Ramos (cell line): ENCODE results near the gene COL8A1.

Experiments
- in situ Hi-C: fragments of 300-500 bp; cut with MboI; formaldehyde crosslinking; loops from one replicate; pipeline ENCODE4 v1.14.3; 2022; ENCODE audit warnings: low sequenced_read_pairs; ENCODE audit not compliant: unreplicated experiment

COL8A1 gene

DNA sequence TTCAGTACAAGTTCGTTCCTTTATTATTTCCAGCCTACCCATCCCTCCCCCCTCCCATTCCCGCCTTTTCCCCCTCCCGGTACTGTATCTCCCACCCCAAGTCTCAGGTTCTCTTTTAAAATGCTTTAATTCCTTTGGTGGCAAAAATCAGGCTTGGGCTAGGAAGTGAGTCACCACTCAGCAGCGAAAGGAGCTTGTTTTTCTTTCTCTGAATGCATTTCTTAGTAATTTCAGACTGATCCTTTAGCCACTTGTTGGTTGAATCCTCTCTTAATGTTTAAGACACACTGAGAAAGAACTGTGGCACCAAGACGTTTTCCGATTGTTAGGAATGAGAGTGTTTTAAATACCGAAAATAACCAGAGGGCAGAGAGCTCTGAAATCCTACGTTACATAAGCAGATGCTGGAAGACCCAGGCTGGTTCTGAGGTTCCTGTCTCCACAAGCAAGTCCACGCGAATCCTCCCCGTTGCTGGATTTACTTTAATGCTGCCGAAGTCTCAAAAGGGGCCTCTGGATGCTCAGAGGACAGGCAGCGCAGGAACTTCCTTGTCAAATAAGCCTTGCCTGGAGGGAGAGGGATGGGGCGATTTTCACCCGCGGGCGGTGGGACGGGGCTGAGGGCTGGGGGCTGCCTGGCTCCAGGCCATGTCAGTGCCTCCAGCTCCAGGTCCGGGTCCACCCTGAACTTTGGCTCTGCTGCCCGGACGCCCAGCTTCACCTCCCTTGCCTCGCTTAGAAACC is 854 bp upstream of the COL8A1 start:
- in situ Hi-C loops, result no loop called here

DNA sequence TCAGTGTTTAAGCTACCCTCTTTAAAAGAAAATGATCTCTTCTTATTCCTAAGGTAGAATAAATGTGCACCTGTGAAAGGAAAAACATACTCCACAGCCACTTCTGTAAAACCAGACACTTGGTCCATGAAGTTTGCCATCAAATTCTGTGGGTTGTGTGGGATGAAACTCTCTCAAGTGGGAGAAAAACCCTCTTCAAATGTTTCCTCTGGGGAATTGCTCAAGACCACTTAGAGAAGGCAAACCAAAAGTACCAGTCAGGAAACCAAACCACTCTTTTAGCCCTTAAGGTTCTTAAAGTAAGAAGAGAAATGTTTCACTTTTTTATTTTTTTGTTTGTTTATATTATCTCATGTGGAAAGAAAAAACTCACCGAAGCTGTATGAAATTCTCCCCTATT is 1.2 kb downstream of the COL8A1 start:
- in situ Hi-C loops, result no loop called here

DNA sequence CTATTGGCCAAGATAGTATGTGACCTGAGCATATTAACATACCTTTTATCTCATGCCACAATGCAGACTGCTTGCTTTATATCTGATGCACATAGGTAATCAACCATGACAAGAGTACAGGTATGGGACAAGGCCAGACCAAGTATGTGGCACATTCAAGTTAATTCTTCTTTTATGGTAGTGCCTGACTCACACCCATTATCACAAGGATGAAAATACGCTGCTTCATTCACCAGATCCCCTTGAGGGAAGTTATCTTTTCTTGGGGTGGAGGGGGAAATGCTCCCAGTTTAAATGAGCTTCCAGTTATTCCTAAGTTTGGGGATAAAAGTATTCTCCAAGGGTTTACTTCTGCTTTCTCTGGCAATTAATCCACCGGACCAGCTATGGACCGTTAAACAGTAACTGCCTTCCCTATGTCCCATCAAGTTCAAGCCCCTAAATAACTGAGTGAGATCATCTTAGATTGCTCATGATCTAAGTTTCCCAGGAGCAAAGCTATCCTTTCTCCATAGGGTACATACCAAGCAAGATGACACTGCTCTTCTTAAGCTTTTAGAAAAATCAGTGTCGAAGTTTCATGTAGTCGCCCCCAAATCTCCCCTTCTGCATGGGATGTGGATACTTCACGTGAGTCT is 1.9 kb downstream of the COL8A1 start:
- in situ Hi-C loops, result no loop called here

DNA sequence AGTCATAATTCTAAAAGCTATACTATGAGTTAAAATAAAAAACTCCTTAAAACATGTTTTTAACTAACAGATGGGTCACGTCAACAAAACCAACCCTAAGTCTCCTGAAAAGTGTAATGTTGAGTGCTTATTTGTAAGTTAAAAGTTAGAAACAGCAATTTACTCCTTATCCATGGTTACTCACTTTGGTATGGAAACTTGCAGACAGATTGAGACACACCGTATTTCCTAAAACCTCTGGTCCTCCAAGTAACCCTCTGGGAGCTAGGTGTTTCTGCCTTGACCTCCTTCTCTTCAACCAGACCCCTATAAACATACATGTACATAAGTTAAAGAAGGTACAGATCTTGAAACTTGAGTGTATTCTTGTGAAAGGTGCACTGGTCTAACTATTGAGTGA is 3.1 kb downstream of the COL8A1 start:
- in situ Hi-C loops, result no loop called here

DNA sequence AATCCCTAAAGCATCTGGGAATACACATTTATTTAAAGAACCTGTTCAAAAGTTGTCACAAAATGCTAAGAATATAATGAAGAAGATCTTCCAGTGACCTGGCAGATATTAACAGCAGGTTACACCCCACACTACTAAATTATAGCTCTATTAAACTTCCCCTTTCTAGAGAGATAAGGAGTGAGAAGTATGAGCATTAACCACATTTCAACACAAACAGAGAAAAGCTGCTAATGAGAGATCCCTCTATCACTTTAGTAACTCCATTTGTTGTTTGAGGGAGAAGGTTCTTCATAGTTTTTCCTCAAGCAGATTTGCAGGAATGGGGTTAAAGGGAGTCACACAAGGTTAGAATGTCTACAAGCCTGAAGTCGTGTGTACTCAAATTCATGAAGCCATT is 3.6 kb downstream of the COL8A1 start:
- in situ Hi-C loops, result no loop called here

DNA sequence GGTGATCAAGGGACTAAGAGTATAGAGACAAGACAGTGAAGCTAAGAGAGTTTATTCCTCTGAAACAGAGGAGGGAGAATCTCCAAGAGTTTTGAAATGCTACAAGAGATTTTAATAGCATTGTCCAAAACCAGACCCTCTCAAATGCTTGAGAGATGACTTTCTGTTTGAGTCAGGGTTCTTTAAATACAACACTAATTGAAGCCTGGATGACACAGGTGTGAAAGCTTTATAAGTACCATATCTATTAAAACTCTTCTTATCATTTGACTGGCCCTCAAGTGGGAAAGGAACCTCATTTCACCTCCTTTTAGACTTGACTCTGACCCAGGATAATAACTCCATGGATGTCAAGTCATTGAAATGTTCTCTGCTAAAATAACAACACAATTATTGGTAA is 5.6 kb downstream of the COL8A1 start:
- in situ Hi-C loops, result no loop called here

DNA sequence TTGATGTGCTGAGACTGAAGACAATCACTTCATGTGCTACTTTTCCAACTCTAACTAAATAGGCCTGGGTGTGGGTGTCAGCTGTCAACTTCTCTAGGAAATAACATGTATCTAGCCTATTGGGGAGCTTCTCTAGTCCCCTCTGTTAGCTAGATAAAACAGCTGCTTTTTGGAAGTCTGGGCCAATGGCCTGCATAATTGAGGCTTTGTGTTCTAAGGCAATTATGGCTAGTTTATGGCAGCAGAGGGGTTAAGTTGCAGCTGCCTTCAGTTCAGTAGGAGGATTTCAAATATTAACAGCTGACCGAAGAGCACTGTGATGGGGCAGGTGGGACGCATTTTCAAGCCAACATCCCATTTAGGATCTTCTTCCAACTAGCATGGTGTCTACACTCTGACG is 6.4 kb downstream of the COL8A1 start:
- in situ Hi-C loops, result no loop called here

DNA sequence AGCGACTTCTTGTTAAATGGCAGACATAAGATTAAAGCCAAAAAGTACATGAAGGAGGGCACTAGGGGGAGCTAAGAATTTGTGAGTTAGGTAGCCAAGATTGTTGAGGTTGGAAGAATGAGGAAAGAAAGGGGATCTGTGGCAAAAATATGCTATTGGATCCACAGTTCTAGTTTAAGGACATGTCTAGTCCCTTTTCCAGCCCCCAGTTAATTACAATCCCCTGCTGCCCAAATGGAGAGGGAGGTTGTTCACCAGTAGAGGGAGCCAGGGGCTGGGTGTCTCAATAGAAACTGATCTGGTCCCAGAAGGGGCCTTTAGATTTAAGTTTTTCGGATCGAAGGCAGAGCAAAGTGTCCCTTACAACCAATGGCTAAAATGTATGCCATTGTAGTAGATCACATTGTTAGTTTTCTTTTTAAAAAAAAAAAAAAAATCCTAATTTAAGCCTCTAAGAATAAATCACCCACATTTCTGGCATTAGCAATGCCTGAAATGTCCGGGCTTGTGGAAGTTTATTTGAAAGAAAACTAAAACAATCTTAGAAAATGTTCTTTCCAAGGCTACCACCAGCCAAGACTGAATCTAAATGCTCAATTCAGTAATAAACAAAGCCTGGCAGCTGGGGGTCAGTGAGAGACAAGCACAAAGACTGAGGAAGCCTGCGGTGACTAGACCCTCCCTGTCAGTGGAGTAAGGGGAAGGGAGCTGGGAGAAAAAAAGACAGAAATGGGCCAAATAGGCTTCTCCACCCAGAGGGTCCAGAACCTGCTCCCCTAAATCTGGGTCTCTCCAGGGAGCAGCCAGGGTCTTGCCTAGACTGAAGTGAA is 7.1 kb downstream of the COL8A1 start:
- in situ Hi-C loops, result no loop called here

DNA sequence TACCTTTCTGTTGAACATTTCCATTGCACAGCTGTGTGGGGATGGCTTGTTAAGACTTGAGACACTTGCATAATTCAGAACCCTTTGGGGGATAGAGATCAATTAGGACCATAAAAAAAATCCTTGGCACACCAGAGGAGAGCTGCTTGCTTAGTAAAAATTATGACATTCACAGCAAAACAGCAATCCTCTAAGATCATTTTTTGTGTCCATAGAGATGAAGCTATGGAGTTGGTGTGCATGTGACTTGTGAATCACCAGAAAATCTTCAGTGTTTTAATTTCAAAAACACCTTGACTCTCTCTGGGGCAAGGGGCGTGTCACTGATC is 7.7 kb downstream of the COL8A1 start:
- in situ Hi-C loops, result no loop called here

DNA sequence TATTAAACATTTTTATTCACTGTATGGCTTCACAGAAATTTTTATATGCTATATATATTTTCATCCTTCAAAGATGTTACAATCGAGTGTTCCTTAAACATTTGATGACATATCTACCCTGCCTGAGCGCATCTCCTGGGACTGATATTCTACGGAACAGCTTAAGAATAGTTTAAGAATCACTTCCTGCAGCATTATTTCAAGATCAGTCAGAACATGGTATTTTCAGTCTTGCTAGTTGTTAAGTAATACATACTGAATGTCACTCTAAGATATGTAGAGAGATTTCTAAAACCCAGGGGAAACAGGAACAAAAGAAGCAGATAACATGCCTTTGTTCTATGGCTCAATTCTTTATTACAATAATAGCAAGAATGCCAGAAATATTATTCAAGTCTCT is 8.7 kb downstream of the COL8A1 start:
- in situ Hi-C loops, result no loop called here

DNA sequence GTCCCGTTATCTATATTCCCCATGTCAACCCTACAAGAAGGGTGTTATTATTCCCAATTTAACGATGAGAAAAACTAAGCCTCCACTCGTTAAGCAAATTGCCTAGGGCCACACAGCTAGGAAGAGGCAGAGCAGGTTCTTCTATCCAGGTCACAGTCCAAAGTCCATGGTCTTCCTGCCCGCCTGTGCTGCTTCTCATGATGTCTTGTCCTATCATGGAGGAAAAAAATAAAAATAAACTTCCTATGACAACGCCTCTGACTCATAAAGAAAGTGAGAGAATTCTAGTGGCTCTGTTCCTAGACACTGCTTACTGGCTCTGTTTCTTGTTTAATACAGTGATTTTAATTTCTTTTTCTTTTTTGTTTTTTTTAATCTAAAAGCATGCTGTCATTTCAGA is 9.7 kb downstream of the COL8A1 start:
- in situ Hi-C loops, result no loop called here

DNA sequence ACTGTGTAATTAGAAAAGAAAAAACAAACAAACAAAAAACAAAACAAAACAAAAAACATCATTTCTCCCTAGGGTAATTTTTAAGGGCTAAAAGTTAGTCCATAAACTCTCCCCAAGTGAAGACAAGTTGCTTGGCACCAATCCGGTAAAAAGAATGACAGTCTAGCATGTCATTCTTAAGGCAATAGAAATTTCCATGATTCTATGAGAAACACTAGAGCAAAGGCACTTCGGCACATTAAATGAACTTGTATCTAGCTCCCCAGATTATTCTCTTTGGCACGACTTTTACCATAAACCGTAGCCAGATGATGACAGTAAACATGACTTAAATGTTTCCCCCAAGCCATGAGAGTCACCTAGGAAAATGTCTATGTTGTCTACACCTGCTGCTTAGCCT is 10.1 kb downstream of the COL8A1 start:
- in situ Hi-C loops, result no loop called here

DNA sequence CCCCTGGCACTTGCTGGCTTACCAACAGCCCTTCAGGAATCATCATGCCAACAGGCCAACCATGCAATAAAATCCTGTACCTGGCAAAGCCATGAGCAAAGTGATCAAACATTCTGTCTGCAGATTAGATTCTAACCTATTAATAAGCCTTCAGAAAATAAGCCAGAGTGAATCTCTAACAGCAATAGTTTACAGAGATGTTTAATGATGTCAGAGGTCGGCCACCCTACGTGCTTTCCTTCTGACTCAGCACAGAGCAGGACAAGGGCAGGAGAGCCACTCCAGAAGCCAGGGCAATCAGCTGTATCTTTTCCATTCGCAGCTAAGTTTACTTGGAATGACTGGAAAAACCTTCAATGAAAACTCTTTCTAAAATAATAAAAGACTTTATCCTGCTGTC is 13.1 kb downstream of the COL8A1 start:
- in situ Hi-C loops, result no loop called here

DNA sequence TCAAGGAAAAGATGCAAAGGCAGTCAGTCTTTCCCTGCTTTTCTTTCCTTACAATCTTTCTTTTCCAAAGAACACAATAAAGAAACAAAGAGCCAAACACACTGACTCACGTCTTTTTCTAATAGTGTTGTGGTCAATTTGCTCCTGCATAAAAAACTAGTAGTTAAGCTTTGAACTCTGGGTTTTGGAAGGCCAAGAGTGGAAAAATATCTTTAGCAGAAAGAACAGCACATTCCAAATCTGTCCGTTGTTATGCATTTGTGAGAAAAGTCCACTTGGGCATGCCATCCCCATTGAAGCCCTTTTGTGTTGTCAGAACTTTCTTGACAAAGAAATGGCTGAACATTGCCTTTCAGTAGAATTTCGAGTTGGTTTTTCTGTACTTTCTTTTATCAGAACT is 18.2 kb downstream of the COL8A1 start:
- in situ Hi-C loops, result no loop called here

DNA sequence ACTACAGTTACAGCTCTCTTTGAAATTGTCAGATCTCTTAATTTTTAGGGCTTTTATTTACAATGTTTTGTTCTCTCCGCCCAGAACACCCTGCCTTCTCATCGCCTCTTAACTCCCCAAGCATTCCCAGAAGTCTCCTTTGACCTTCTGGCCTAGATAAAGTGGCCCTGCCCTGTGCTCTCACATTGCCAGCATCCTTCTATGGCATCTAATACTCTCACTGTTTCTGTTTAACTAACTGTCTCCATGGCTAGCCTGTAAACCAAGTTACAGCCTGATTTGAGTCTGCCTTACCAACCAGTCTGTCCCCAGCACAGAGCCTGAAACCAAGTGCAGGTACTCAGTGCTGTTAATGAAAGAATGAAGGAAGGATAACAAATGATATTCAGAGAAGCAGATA is 19.9 kb downstream of the COL8A1 start:
- in situ Hi-C loops, result no loop called here

DNA sequence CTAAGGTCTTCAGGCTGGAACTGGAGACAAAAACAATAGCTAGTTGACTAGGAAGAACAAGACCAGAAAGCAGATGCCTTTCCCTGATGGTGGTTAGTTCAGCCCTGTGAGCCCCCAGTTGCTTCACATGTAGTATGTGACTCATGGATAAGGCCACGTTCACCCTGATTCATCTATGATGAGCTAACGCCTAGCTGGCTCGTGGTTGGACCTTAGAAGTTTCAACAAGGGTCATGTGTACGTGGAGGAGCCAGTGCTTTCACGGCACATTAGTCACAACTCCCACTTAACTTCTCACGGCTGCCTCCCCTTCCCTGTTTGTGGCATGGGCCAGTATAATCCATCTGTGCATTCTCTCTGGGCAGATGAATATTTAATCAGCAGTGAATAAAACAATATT is 20.6 kb downstream of the COL8A1 start:
- in situ Hi-C loops, result no loop called here

DNA sequence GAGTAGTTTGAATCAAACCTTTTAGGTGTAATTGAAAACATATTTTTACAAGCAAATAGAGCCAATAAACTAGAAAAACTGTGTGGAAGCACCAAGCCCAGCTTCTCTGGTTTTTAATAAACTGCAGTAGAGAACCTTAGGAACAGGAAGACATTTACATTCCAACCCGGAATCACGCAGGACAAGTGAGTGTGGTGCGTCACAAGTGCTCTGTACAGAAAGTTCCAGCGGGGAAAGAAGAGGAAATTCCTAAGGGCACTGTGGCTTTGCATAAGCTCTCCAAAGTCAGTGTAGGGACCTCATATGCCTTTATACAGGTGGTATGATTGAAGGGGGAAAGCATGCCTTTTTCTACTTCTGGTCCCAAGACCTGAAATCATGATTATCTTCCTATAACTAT is 21.6 kb downstream of the COL8A1 start:
- in situ Hi-C loops, result no loop called here

DNA sequence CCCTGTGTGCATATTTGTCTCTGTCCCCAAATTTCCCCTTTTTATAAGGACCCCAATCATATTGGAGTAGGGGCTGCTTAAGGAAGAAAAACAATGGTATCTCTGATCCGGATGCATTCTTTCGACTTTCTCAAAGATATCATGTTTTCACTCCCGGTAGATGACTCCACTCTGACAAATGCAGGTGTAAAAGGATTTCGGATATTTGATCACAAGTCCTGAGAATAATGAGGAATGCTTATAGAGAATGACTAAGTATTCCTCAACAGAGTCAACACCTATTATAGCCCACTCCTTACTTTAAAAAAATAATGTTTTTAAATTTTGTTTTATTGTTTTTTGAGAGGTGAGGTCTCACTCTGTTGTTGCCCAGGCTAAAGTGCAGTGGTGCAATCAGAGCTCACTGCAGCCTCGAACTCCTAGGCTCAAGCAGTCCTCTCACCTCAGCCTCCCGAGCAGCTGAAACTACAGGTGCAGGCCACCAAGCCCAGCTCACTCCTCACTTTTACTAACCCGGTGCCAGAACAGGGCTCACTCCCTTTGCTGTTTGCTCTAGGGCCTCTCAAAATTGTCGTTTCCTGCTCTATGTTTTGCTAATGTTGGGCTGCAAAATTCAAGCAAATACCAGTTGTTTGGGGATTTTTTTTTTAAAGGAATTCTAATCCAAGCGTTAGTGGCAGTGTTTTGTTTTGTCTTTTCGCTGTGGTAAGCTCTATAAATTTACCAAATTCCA is 24.6 kb downstream of the COL8A1 start:
- in situ Hi-C loops, result no loop called here

DNA sequence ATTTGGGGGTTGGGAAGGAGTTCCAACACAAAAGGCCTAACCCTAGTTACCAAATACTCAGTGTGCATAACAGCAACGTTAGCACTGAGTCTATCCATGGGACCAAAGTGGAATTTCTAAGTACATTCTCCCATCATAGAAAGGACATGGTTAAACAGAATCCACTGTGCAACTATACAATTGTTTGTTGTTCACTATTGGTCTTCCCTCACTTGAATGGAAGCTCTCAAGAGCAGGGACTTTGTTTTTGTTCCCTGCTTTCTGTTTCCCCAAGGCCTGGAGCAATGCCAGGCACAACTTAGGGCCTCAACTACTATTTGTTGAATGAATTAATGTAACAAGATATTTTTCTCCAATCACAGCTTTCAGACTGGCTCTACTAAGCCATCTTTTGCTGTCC is 25.6 kb downstream of the COL8A1 start:
- in situ Hi-C loops, result no loop called here

DNA sequence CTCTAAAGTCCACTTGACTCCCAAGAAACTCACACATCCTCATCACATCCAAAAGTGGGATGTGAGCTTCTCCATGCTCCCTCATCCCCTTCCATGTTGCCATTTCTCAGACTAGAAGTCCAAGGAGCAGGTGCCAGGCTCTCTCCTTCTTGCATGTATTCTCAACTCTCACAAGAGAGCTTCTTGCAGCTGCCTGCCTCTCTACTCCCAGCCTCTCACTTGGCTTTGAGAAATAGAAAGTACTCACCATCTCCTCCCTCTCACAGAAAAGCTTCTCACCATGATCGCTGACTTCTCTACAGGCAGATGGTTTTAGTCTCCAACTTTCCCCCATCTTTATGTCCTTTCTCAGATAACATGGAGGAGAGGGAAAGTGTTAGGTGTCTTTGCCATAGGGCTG is 26.6 kb downstream of the COL8A1 start:
- in situ Hi-C loops, result no loop called here

DNA sequence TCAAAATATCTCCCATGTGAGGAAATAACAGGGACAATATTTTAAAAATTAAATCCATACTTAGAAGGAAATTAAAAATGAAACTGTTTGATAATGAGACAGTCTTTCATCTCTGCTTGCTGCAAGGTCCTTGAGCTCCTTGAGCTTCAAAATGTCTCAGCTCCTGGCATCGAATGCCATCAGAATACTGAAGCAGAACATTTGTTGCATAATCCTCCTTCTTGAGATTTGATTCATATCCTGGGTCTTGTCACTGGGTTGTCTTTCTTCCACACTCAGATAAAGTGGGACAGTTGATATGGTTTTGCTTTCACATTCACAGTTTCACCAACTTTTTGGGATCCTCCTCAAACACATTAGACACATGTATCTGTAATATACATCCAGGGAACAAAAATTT is 27.8 kb downstream of the COL8A1 start:
- in situ Hi-C loops, result no loop called here
